ENCODE results near the gene HSD11B1L.

DNA sequence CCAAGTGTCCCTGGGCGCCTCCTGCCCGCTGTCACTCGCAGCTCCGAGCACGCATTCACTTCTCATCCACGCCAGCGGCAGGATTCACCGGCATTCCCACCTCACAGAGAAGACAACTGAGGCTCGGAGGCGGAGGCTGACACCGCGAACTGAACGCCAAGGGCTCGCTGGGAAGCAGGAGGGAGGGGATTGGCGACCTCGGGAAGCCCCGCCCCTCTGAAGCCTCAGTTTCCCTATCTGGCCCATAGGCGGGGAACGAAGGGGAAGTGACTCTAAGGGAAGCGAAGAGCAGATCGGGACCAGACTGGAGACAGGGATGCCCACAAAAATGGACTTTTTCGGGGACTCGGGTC lies 767 bp upstream of the HSD11B1L start:
- TF ChIP-seq HOXC10 (CRISPR knock-in tag; IDR thresholded peaks at IDR 0.05): no peak
- no peak for TF ChIP-seq ZNF521 (tag by site-specific recombination; IDR thresholded peaks at IDR 0.05)
